ENCODE data around the gene ANKRD11.
"Not testable (repeated sequence)": the region's sequence is repeated elsewhere in the genome, so short reads cannot be mapped to it uniquely, and the experiment has no call there.

ANKRD11 gene

DNA sequence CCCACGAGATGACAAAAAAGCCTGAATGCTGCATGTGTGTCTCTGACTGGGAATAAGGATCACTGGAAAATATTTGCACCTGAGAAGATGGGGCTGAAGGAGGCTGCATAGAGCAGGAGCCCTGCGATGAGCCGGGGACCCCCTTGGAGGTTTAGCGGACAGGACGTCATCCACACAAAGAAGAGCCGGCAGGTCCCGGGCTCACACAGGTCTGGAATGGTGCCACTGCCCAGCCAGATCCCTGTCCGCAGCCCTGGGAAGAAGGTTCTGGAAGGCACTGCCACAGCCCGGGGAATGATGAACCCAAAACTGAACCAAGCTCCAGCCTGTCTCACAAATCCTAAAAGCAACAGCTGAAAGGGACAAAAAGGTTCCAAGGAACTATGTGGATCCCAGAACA is 101.8 kb downstream of the ANKRD11 start:
- DNase-seq (ENCODE audit: low spot score), result no peak
- FAIRE-seq, result no peak

DNA sequence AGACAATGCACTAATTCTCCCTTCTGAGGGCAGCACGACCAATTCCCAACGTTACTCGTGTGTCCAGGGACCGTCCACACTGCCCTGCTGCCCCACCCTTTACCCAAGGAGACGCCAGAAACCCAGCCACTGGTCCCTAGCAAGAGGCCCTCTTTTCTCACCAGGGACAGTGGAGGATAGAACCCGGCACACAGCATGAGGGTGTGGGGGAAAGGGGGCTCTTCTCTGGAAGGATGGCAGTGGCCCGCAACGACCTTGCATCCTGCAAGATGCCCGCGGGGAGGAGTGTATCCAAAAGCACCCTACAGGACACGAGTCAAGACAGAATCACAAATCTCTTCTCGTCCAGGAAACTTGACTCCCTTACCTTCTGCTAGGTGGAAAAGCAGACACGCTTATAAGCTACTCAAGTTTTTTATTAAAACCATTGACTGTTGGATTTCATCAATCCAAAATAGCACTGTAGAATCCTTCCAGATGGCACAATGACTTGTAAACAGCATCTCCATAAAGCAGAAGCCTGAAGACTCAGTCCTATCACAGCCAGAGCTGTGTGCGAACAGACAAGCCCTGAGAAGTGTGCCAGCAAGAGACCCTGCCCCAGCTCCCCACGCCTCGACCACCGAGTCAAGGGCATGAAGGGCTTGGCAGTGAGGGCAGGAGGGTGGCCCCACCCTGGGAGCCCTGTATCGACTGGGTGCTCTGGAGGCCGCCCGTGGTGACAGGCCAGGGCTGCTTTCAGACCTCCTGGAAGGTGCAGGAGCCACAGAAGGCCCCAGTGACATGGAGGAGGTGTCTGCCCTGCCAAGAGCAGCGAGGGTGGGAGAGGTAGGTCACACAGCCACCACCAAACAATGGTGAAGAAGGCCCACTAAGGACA is 103.8 kb downstream of the ANKRD11 start:
- DNase-seq (ENCODE audit: low spot score) (no peak), FAIRE-seq (no peak)

- DNase-seq (ENCODE audit: low spot score) (no peak), FAIRE-seq (no peak)
Observed at GRCh38 chr16:89385712-89386111, 104.6 kb downstream of the ANKRD11 start.

- no peak for DNase-seq (ENCODE audit: low spot score)
- no peak for FAIRE-seq
Observed at GRCh38 chr16:89384282-89384681, 106.1 kb downstream of the ANKRD11 start.

DNA sequence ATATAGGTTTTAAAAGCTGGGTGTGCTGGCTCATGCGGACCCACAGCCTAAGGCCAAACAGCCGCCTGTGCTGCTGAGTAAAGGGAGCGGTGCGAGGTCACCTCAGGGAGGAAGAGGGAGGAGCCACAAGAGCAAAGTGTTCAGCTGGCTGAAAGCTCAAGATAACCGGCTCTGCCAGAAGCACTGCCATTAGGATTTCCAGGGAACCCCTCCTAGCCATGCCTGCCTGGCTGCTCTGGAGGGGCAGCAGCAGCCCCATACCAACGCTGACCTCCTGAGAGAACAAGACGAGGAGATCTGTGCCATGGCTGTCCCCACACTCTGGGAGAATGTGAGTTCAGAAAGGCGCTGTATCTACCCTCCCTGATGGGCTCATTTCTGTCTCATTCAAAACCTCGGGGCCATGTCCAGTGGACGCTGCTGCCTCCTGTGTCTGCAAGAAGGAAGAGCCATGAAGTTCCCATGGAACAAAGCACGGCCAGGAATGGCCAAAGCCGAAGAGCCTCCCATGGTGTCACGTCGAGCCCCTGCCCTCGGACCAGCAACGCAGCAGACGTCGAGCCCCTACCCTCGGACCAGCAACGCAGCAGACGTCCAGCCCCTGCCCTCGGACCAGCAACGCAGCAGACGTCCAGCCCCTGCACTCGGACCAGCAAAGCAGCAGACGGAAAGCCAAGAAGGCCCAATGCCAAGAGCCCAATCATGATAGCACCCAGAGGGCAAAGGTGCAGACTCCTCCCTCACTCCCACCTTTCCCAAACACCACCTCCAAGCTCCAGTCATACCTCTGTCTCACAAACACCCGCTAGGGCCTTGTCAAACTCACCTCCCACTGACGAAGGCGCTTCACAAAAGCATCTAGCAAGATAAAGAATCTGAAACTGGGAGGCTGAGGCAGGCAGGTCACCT is 107.0 kb downstream of the ANKRD11 start:
- FAIRE-seq, result no peak

GRCh38 chr16:89382555-89382954 is 107.8 kb downstream of the ANKRD11 start:
- not testable (repeated sequence) for DNase-seq (ENCODE audit: low spot score); FAIRE-seq

More for the DNA sequence above, 107.0 kb downstream of the ANKRD11 start:
- DNase-seq (ENCODE audit: low spot score), result no peak

DNA sequence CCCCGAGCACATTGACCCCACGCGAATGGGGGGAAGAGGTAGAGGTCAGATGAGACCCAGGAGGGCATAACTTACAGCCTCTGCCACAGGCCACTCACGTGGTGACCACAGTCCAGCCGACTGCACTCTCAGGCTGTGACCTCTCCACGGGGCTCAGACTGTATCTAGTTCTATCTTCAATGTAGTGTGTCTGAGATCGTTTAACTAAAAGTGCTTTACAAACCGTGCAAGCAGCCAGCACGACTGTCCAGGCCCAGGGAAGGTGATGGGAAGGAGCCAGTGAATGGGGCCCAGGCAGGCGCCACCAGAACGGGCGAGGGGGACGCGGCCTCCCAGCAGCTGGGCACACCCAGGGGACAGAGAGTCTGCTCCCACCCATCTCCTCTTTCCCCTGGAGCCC is 108.6 kb downstream of the ANKRD11 start:
- DNase-seq (ENCODE audit: low spot score) (no peak), FAIRE-seq (no peak)

DNA sequence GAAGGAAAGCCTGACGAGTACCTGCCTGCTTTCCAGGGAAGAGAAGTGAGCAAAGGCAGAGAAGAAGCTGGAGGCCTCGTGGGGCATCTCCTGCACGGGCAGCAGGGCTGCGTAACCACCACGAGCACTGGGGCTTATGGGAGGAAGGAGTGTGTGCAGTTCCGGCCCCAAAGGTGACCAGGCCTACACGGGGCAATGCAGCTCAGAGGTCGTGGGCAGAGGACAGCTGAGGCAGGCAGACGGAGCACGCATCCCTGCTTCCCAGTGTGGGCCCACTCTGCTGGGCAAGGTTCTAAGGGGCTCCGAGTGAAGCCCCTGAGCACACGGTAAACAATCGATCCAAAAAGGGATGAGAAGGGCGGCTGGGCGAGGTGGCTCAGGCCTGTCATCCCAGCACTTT is 109.7 kb downstream of the ANKRD11 start:
- FAIRE-seq, result no peak
- no peak for DNase-seq (ENCODE audit: low spot score)

DNA sequence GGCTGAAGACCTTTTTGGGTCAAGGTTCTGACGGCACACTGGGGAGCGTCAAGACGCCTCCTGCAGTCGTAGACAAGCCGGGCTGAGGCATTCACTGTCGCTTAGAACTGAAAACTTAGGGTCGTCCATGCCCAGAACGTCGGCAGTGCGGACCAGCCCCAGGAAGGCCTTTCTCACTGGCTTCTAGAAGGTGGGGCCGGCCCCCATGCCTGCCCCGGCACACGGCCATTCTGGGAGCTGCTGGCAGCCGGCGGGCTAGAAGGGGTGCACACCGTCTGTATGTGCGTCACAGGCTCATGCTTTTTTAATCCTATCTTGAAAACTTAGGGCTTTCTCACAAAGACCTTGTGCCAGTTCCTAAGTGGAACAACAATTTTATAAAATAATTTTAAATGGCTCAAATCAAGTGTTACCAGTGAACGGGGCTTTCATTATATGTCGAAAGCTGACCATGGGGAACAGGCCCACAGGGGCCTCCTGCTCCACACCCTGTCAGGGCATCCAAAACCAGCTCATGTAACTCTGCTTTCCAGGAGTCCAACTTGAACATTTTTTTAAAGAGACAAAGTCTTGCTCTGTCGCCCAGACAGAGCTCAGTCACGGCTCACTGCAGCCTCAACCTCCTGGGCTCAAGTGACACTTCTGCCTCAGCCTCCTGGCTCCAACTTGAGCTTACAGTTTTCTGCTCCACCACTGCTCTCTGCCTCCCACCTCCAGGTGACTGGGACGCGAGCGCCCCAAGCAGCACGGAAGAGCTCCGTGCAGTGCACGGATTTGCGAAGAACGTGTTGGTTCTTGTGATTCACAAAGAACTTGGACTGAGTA is 111.2 kb downstream of the ANKRD11 start:
- FAIRE-seq (peak; percentile 12), DNase-seq (ENCODE audit: low spot score) (peak; percentile 26)

DNA sequence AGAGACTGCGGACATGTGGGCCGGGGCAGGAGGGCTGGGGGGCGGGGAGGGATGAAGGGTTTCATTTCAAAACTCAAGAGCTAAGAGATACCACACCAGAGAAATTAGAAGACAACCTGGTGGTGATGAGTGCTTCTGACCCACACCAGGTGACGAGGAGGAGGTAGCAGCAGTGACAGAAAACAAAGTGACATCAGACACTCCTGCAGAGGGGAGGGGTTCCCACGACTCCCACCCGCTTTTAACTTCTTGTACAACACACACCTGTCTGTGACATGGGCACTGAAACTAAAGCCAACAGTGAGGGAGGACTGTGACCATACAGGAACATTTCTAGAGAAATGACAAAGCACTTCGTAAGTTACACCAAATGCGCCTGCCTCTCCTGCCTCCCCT is 112.9 kb downstream of the ANKRD11 start:
- no peak for DNase-seq (ENCODE audit: low spot score)
- no peak for FAIRE-seq

- DNase-seq (ENCODE audit: low spot score), result no peak
- no peak for FAIRE-seq
Observed at GRCh38 chr16:89376812-89377452, 113.4 kb downstream of the ANKRD11 start.

DNA sequence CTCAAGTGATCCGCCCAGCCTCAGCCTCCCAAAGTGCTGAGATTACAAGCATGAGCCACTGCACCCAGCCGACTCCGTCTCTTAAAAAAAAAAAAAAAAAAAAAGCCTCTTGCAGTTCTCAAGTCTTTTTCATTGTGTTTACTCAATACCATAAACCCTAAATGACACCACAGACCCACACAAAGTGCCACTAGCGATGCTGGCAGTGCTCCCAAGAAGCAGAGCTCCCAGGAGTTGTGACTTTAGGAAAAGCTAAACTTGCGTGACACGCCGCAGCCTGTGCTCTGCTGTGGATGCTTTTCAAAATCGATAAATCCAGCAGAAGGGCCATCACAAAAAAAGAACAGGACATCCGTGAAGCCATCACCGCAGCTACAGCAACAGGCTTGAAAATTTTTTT is 114.7 kb downstream of the ANKRD11 start:
- FAIRE-seq (no peak), DNase-seq (ENCODE audit: low spot score) (no peak)

DNA sequence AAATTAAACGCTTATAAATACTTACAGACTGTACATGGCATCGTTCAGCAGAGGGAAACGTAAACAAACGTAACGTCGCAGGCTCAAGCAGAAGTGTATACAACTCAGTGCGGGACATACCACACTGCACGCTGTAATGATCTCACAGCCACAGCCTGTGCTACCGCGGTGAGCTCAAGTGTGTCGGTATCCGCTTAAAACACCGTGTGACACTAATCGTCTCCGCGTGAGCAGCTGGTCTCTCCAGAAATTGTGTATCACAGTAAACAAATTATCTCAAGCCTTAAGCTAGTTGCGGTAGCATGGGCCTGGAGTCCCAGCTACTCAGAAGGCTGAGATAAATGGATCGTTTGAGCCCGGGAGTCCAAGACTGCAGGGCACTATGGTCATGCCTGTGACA is 115.3 kb downstream of the ANKRD11 start:
- DNase-seq (ENCODE audit: low spot score) (no peak), FAIRE-seq (no peak)

DNA sequence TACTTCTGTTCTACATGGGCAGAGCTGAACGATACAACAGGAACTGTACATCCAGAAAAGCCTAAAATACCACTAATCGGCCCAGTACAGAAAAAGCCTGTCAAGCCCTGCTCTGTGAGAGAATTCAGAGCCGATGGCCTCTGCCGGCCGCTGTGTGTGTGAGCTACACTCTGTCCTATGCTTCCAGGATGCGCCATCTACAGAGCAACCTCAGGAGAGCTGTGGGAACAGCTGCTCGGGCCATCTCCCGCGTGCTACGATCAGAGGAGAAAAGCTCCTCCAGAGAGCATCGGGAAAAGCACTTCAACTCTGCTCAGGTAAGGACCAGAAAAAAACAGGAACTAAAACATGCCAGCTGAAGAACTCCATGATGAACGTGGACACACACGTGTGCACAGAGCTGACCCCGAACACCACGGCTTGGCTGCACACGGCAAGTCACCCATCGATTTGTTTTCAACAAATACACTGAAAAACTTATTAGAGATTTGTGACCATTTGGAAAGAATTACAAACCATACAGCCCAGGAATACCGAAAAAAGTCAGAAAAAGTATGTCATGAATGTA is 115.9 kb downstream of the ANKRD11 start:
- DNase-seq (ENCODE audit: low spot score) (no peak), FAIRE-seq (no peak)

- FAIRE-seq (no peak), DNase-seq (ENCODE audit: low spot score) (no peak)
Observed at GRCh38 chr16:89373355-89374110, 116.8 kb downstream of the ANKRD11 start.

DNA sequence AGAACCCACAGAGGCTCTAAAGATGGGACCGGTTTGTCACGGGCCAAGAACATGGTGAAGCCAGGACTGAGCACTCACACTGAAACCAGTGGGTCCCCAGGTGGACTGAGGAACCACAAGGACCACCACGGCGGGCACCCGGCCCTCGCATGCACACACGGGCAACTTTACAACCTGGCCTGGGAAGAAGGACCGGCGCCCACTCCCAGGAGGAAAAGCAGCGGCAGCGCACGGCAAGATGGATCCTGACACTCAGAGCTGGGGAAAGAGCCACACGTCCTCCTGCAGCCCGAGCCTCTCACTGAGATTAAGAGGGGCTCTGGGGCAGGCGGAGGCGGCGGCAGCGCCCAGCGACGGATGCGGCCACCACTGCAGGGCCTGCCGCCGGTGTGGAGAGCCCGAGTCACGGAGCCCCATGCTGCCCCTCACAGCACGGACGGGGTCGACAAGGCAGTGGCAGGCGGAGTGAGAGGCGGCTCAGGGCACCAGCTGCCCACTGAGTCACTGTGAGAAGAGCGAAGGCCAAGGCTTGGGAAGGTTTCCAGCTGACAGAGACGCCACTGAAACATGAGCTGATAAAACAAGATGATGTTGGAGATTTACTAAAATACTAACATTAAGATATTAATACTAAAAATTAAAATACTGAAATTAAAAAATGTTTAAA is 118.3 kb downstream of the ANKRD11 start:
- DNase-seq (ENCODE audit: low spot score) (no peak), FAIRE-seq (no peak)

- FAIRE-seq, result no peak
- no peak for DNase-seq (ENCODE audit: low spot score)
Observed at GRCh38 chr16:89371386-89371785, 119.0 kb downstream of the ANKRD11 start.

GRCh38 chr16:89370601-89371000 is 119.8 kb downstream of the ANKRD11 start:
- FAIRE-seq (no peak), DNase-seq (ENCODE audit: low spot score) (no peak)

DNA sequence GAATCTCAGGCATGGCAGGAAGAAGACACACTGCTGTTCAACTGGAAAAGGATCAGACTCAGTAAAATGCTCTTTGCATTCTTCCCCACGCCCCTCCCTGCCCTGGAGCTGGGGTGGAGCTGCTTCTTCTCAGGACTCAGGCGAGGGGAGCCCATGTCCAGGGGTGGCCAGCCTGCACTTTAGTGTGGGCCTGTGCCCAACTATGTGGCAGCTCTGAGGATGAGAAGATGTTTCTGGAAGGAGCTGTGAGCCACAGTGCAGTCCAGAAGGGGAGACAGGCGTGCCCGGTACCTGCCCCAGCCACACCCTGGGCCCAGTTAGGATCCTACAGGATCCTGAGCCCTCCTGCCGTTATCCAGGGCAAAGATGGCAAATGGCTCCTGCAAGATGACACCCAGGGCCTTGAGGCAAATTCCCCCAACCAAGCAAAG is 120.3 kb downstream of the ANKRD11 start:
- no peak for FAIRE-seq
- DNase-seq (ENCODE audit: low spot score), result no peak

Data from RCC 7860 (cell line).